Esophagus squamous epithelium (tissue), 5 donors: ENCODE results near the gene ITGA8. TPM values are rescaled to one million over a fixed set of nuclear protein-coding genes. Genes with fewer than 3 reads are reported as not detected.

Source experiments
- DNase-seq: peaks from one replicate; lab custom pipeline; 2025; lab: John Stamatoyannopoulos, UW
- H3K27ac ChIP-seq, 4 donors: fragments of 200-600 bp; sonication (generic); one replicate each; pipeline ENCODE4 v1.5.1; 2016 to 2019; ENCODE audit warnings: mild to moderate bottlenecking in 1 of 4
- H3K27me3 ChIP-seq, 4 donors: fragments of 200-600 bp; sonication (generic); 1 replicate in 3 of 4; 2 replicates in 1 of 4; pipeline versions ENCODE4 v1.5.1 to v1.6.0; 2017 to 2021; ENCODE audit warnings: antibody characterized with exemption in 1 of 4
- H3K36me3 ChIP-seq, 3 donors: fragments of 200-600 bp; sonication (generic); one replicate each; pipeline ENCODE4 v1.5.1; 2016 to 2019
- H3K4me1 ChIP-seq, 3 donors: fragments of 200-600 bp; sonication (generic); one replicate each; pipeline ENCODE4 v1.5.1; 2017 to 2019
- H3K4me3 ChIP-seq, 4 donors: fragments of 200-600 bp; sonication (generic); 1 replicate in 3 of 4; 2 replicates in 1 of 4; pipeline ENCODE4 v1.5.1; 2016 to 2019; ENCODE audit warnings: mild to moderate bottlenecking in 2 of 4, moderate library complexity in 1 of 4
- H3K9me3 ChIP-seq, 3 donors: fragments of 200-600 bp; sonication (generic); one replicate each; pipeline ENCODE4 v1.5.1; 2016 to 2019
- POLR2A ChIP-seq, 4 donors: fragments of 450-650 bp; IDR thresholded peaks; one replicate each; pipeline ENCODE4 v1.6.1; 2017; ENCODE audit warnings: antibody characterized with exemption in 4 of 4, mild to moderate bottlenecking in 4 of 4, moderate library complexity in 3 of 4
- WGBS, 2 donors: methylation state at CpG; one replicate each; pipeline ENCODE4 v1.1.5; 2018; 5-methylcytosine and 5-hydroxymethylcytosine counted together
- intact Hi-C: fragments of 100-400 bp; cut with DNase I; formaldehyde crosslinking; loops from one replicate; pipeline ENCODE4 v1.15.0; 2022
- total RNA-seq, 4 donors: library from RNA; depleted of rRNA; stranded (reverse); fragments of >200 nt; gene quantifications; one replicate each; pipeline ENCODE4 v1.1.0, GENCODE V29; 2016
- TF ChIP-seq, protein P1 (sequence below), 6 experiments: fragments of 450-650 bp in 4 of 6; fragments of 200-600 bp in 2 of 6; sonication (generic) in 2 of 6; IDR thresholded peaks; one replicate each; pipeline ENCODE4 v1.5.1; 2016 to 2019; ENCODE audit warnings: antibody characterized with exemption in 6 of 6, mild to moderate bottlenecking in 4 of 6, moderate library complexity in 4 of 6
- donor health status: DM: yes; HTN: yes; CAD: no.

The ITGA8 gene
- total RNA-seq, 4 donors from 2014 or later, result 1.0 to 22.5 (median 7.5) TPM

DNA sequence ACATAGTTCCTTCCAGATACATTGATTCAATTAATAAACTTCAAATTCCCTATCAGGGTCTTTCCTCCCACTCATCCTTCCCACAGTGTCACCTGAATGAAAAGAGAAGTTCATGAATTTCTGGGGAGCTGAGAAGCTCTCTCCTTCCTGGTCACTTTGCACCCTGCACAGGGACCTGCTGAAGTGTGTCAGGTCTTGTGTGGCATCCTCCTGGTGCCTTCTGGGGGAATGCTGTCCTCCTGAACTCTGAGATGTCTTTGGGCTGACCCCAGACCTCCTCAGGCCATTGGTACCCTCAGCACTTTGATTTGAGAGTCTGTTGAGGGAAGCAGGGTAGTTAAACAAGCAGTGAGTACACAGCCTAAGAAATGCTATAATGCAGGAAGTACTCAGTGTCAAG, 39.5 kb upstream of the ITGA8 start:
- no peak for DNase-seq

DNA sequence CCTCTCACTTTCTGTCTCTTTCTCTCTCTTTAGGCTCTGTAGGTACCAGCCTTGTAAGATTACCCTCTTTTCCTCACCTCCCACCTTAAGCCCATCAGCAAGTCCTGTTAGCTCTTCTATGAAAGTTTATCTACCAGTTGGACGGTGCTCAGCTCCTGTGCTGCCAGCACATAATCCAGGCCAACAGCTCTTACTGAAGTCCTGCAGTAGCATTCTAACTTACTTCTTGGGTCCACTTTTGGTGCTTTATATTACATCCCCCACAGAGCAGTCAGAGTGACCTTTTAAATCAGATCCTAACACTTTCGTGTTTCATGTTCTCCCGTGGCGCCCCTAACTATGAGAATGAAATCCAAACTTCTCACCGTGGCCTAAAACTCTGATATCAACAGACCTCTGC, 38.9 kb upstream of the ITGA8 start:
- intact Hi-C loops, result no loop called here
- H3K36me3 ChIP-seq, result no peaks in the 10 kb centered on the region
- TF ChIP-seq, protein P1, sequence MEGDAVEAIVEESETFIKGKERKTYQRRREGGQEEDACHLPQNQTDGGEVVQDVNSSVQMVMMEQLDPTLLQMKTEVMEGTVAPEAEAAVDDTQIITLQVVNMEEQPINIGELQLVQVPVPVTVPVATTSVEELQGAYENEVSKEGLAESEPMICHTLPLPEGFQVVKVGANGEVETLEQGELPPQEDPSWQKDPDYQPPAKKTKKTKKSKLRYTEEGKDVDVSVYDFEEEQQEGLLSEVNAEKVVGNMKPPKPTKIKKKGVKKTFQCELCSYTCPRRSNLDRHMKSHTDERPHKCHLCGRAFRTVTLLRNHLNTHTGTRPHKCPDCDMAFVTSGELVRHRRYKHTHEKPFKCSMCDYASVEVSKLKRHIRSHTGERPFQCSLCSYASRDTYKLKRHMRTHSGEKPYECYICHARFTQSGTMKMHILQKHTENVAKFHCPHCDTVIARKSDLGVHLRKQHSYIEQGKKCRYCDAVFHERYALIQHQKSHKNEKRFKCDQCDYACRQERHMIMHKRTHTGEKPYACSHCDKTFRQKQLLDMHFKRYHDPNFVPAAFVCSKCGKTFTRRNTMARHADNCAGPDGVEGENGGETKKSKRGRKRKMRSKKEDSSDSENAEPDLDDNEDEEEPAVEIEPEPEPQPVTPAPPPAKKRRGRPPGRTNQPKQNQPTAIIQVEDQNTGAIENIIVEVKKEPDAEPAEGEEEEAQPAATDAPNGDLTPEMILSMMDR (IDR thresholded peaks at IDR 0.05), result no peak
- no peak for TF ChIP-seq POLR2A (IDR thresholded peaks at IDR 0.05)
- no peaks in the 10 kb centered on the region for H3K9me3 ChIP-seq
- WGBS, 2 donors, result 73 to 78% methylated on average over 5 of the region's 5 CpGs
- no peaks in the 10 kb centered on the region for H3K4me1 ChIP-seq
- no peak for DNase-seq
- no peak overlapping the region for H3K27ac ChIP-seq
- H3K27me3 ChIP-seq, result peaks cover 0 to 2% (median 0%) of the 10 kb centered on the region in 4 donors
- no peak overlapping the region for H3K4me3 ChIP-seq

More for the DNA sequence above, 39.5 kb upstream of the ITGA8 start:
- Histone ChIP-seq H3K4me1 (no peaks in the 10 kb centered on the region), H3K27me3 (peaks cover 0 to 2% (median 0%) of the 10 kb centered on the region in 4 donors), H3K36me3 (no peaks in the 10 kb centered on the region), H3K27ac (no peak overlapping the region), H3K4me3 (no peak overlapping the region), H3K9me3 (no peaks in the 10 kb centered on the region)
- intact Hi-C loops, result no loop called here
- TF ChIP-seq, protein P1 (IDR thresholded peaks at IDR 0.05), result no peak
- TF ChIP-seq POLR2A (IDR thresholded peaks at IDR 0.05), result no peak

DNA sequence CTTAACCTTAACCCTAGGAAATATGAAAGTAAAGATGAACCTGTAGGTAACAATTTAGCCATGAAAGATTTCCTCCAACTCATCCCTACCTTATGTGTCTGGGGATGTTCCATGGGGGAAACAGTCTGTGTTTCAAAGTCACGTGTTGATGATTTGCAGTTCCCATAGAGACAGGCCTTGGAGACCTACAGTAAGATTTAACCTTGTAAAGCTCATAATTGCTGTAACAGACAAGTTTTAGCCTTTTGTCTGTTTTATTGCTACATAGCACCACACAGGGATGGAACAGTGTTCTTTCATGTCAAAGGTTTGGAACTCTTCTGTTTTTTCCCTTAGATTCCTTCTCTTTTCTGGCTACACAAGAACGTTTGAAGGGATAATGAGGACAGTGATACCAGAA, 35.2 kb upstream of the ITGA8 start:
- no peak overlapping the region for H3K27ac ChIP-seq
- no peaks in the 10 kb centered on the region for H3K9me3 ChIP-seq
- H3K4me1 ChIP-seq, result no peaks in the 10 kb centered on the region
- no peaks in the 10 kb centered on the region for H3K36me3 ChIP-seq
- no peak for DNase-seq
- peaks cover 0 to 2% (median 0%) of the 10 kb centered on the region in 4 donors for H3K27me3 ChIP-seq
- WGBS, 2 donors, result 27 to 33% methylated on average over 2 of the region's 2 CpGs
- no peak overlapping the region for H3K4me3 ChIP-seq
- TF ChIP-seq POLR2A (IDR thresholded peaks at IDR 0.05), result no peak
- TF ChIP-seq, protein P1 (IDR thresholded peaks at IDR 0.05), result no peak
- intact Hi-C loops, result no loop called here

- intact Hi-C loops, result no loop called here
- Histone ChIP-seq H3K4me3 (no peak overlapping the region), H3K27ac (peak overlapping the region in 2 of 4 donors; percentile 17 to 21), H3K4me1 (no peaks in the 10 kb centered on the region), H3K36me3 (no peaks in the 10 kb centered on the region), H3K27me3 (no peaks in the 10 kb centered on the region), H3K9me3 (no peaks in the 10 kb centered on the region)
- TF ChIP-seq, protein P1 (IDR thresholded peaks at IDR 0.05), result no peak
- no peak for TF ChIP-seq POLR2A (IDR thresholded peaks at IDR 0.05)
- 48 to 63% methylated on average over 5 of the region's 5 CpGs for WGBS, 2 donors
- DNase-seq, result no peak
Measured at GRCh38 chr10:15751046-15751445, 31.3 kb upstream of the ITGA8 start.

GRCh38 chr10:15748126-15748525, 28.4 kb upstream of the ITGA8 start:
- no peaks in the 10 kb centered on the region for H3K36me3 ChIP-seq
- no peak overlapping the region for H3K4me3 ChIP-seq
- H3K27me3 ChIP-seq, result no peaks in the 10 kb centered on the region
- H3K9me3 ChIP-seq, result no peaks in the 10 kb centered on the region
- H3K27ac ChIP-seq, result no peak overlapping the region
- TF ChIP-seq POLR2A (IDR thresholded peaks at IDR 0.05), result no peak
- TF ChIP-seq, protein P1 (IDR thresholded peaks at IDR 0.05), result no peak
- intact Hi-C loops, result loop anchor here (10.0 kb wide), 1 partner anchor 323 kb away; no protein-coding TSS in a partner anchor
- WGBS, 2 donors, result 22 to 31% methylated on average over 3 of the region's 3 CpGs
- no peaks in the 10 kb centered on the region for H3K4me1 ChIP-seq
- DNase-seq, result no peak
